ENCODE results near the gene KYNU. TPM values are rescaled to one million over a fixed set of nuclear protein-coding genes. Genes with fewer than 3 reads are reported as not detected.

The KYNU gene
- total and polyA plus RNA-seq, 11 donors: 0.38 to 14.0 (median 0.77) TPM

GRCh38 chr2:142874293-142874814 lies 3.1 kb upstream of the KYNU start:
- Histone ChIP-seq H3K36me3 (no peaks in the 10 kb centered on the region), H3K27me3 (no peaks in the 10 kb centered on the region), H3K27ac (peak overlapping the region in 1 of 12 donors; percentile 89), H3K4me1 (peaks cover 0 to 30% (median 0%) of the 10 kb centered on the region in 12 donors), H3K4me3 (no peak overlapping the region), H3K9me3 (no peaks in the 10 kb centered on the region)
- intact Hi-C loops (cut with DNase I): no loop called here
- no peak for TF ChIP-seq CTCF (IDR thresholded peaks at IDR 0.05)
- peak; percentile 69 to 78 (median 75) for ATAC-seq
- peak in 1 of 5 donors; percentile 31 for DNase-seq
- WGBS, 4 donors: 38 to 60% (median 53%) methylated on average over 2 of the region's 2 CpGs

- WGBS, 4 donors: 90 to 91% (median 91%) methylated on average over 6 of the region's 6 CpGs
- ATAC-seq: no peak
- H3K9me3 ChIP-seq: no peaks in the 10 kb centered on the region
- no peaks in the 10 kb centered on the region for H3K36me3 ChIP-seq
- no peak overlapping the region for H3K4me3 ChIP-seq
- TF ChIP-seq POLR2A (IDR thresholded peaks at IDR 0.05) (no peak), CTCF (IDR thresholded peaks at IDR 0.05) (no peak)
- H3K27me3 ChIP-seq: no peaks in the 10 kb centered on the region
- peaks cover 0 to 30% (median 0%) of the 10 kb centered on the region in 12 donors for H3K4me1 ChIP-seq
- no peak for DNase-seq
- peak overlapping the region in 1 of 12 donors; percentile 89 for H3K27ac ChIP-seq
- intact Hi-C loops (cut with DNase I): no loop called here
Observed at GRCh38 chr2:142875010-142875409, 2.5 kb upstream of the KYNU start.

GRCh38 chr2:142875652-142876051 lies 1.8 kb upstream of the KYNU start:
- Histone ChIP-seq H3K4me3 (no peak overlapping the region), H3K36me3 (no peaks in the 10 kb centered on the region), H3K9me3 (no peaks in the 10 kb centered on the region), H3K27ac (no peak overlapping the region), H3K27me3 (no peaks in the 10 kb centered on the region), H3K4me1 (peaks cover 0 to 30% (median 0%) of the 10 kb centered on the region in 12 donors)
- TF ChIP-seq CTCF (IDR thresholded peaks at IDR 0.05) (no peak), POLR2A (IDR thresholded peaks at IDR 0.05) (no peak)
- WGBS, 4 donors: 91 to 96% (median 93%) methylated on average over 4 of the region's 4 CpGs
- ATAC-seq (no peak), DNase-seq (no peak)
- intact Hi-C loops (cut with DNase I): no loop called here

- no peak overlapping the region for H3K27ac ChIP-seq
- H3K4me1 ChIP-seq: peaks cover 0 to 30% (median 0%) of the 10 kb centered on the region in 12 donors
- H3K36me3 ChIP-seq: no peaks in the 10 kb centered on the region
- no peaks in the 10 kb centered on the region for H3K27me3 ChIP-seq
- TF ChIP-seq POLR2A (IDR thresholded peaks at IDR 0.05): no peak
- TF ChIP-seq CTCF (IDR thresholded peaks at IDR 0.05): no peak
- H3K9me3 ChIP-seq: no peaks in the 10 kb centered on the region
- 59 to 77% (median 66%) methylated on average over 2 of the region's 2 CpGs for WGBS, 4 donors
- DNase-seq (no peak), ATAC-seq (no peak)
- intact Hi-C loops (cut with DNase I): no loop called here
- H3K4me3 ChIP-seq: no peak overlapping the region
Observed at GRCh38 chr2:142876423-142876822, 1.0 kb upstream of the KYNU start.
